ENCODE measurements around the gene MARVELD3. TPM values are rescaled to one million over a fixed set of nuclear protein-coding genes. Genes with fewer than 3 reads are reported as not detected.

The MARVELD3 gene
- total and polyA plus RNA-seq, 2 of the 8 experiments (the other 6 are each of a cell fraction or from before 2014, with no cell fraction given): 18.0 to 34.8 TPM

DNA sequence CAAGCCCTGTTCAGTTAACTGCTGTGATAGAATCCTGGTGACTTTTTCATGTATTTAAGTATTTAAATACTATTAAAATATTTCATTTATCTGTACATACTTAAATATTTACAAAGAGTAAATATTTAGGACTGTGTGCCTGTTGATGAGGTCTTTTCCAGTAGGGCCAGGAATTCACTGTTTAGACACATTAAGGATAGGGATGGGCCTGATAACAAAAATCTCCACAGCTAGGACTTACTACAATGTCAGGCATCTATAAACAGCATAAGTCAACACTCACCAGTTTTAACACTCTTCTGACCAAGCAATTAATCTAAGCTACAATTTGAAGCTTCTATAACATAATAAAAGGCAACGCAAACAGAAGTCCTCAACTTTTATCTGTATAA, 47.6 kb downstream of the MARVELD3 start (continued):
- TF ChIP-seq, protein P1, sequence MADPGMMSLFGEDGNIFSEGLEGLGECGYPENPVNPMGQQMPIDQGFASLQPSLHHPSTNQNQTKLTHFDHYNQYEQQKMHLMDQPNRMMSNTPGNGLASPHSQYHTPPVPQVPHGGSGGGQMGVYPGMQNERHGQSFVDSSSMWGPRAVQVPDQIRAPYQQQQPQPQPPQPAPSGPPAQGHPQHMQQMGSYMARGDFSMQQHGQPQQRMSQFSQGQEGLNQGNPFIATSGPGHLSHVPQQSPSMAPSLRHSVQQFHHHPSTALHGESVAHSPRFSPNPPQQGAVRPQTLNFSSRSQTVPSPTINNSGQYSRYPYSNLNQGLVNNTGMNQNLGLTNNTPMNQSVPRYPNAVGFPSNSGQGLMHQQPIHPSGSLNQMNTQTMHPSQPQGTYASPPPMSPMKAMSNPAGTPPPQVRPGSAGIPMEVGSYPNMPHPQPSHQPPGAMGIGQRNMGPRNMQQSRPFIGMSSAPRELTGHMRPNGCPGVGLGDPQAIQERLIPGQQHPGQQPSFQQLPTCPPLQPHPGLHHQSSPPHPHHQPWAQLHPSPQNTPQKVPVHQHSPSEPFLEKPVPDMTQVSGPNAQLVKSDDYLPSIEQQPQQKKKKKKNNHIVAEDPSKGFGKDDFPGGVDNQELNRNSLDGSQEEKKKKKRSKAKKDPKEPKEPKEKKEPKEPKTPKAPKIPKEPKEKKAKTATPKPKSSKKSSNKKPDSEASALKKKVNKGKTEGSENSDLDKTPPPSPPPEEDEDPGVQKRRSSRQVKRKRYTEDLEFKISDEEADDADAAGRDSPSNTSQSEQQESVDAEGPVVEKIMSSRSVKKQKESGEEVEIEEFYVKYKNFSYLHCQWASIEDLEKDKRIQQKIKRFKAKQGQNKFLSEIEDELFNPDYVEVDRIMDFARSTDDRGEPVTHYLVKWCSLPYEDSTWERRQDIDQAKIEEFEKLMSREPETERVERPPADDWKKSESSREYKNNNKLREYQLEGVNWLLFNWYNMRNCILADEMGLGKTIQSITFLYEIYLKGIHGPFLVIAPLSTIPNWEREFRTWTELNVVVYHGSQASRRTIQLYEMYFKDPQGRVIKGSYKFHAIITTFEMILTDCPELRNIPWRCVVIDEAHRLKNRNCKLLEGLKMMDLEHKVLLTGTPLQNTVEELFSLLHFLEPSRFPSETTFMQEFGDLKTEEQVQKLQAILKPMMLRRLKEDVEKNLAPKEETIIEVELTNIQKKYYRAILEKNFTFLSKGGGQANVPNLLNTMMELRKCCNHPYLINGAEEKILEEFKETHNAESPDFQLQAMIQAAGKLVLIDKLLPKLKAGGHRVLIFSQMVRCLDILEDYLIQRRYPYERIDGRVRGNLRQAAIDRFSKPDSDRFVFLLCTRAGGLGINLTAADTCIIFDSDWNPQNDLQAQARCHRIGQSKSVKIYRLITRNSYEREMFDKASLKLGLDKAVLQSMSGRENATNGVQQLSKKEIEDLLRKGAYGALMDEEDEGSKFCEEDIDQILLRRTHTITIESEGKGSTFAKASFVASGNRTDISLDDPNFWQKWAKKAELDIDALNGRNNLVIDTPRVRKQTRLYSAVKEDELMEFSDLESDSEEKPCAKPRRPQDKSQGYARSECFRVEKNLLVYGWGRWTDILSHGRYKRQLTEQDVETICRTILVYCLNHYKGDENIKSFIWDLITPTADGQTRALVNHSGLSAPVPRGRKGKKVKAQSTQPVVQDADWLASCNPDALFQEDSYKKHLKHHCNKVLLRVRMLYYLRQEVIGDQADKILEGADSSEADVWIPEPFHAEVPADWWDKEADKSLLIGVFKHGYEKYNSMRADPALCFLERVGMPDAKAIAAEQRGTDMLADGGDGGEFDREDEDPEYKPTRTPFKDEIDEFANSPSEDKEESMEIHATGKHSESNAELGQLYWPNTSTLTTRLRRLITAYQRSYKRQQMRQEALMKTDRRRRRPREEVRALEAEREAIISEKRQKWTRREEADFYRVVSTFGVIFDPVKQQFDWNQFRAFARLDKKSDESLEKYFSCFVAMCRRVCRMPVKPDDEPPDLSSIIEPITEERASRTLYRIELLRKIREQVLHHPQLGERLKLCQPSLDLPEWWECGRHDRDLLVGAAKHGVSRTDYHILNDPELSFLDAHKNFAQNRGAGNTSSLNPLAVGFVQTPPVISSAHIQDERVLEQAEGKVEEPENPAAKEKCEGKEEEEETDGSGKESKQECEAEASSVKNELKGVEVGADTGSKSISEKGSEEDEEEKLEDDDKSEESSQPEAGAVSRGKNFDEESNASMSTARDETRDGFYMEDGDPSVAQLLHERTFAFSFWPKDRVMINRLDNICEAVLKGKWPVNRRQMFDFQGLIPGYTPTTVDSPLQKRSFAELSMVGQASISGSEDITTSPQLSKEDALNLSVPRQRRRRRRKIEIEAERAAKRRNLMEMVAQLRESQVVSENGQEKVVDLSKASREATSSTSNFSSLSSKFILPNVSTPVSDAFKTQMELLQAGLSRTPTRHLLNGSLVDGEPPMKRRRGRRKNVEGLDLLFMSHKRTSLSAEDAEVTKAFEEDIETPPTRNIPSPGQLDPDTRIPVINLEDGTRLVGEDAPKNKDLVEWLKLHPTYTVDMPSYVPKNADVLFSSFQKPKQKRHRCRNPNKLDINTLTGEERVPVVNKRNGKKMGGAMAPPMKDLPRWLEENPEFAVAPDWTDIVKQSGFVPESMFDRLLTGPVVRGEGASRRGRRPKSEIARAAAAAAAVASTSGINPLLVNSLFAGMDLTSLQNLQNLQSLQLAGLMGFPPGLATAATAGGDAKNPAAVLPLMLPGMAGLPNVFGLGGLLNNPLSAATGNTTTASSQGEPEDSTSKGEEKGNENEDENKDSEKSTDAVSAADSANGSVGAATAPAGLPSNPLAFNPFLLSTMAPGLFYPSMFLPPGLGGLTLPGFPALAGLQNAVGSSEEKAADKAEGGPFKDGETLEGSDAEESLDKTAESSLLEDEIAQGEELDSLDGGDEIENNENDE (IDR thresholded peaks at IDR 0.05; ENCODE audit: insufficient replicate concordance, low read length): no peak
- no peak for TF ChIP-seq POLR2AphosphoS5 (IDR thresholded peaks at IDR 0.05; ENCODE audit: low read depth, low read length)
- no peak for TF ChIP-seq MAFK (IDR thresholded peaks at IDR 0.05; ENCODE audit: low read depth, low read length)

All from H1 (cell line).